ENCODE data around the gene MED22.
A peak's percentile ranks its signal among the peaks of the same experiment; 100 is the strongest.
"Not testable (repeated sequence)": the region's sequence is repeated elsewhere in the genome, so short reads cannot be mapped to it uniquely, and the experiment has no call there.

Gene MED22

GRCh38 chr9:133354766-133355165, 6.8 kb upstream of the MED22 start:
- DNase-seq: no peak

GRCh38 chr9:133353548-133353947, 5.6 kb upstream of the MED22 start:
- DNase-seq: no peak

DNA sequence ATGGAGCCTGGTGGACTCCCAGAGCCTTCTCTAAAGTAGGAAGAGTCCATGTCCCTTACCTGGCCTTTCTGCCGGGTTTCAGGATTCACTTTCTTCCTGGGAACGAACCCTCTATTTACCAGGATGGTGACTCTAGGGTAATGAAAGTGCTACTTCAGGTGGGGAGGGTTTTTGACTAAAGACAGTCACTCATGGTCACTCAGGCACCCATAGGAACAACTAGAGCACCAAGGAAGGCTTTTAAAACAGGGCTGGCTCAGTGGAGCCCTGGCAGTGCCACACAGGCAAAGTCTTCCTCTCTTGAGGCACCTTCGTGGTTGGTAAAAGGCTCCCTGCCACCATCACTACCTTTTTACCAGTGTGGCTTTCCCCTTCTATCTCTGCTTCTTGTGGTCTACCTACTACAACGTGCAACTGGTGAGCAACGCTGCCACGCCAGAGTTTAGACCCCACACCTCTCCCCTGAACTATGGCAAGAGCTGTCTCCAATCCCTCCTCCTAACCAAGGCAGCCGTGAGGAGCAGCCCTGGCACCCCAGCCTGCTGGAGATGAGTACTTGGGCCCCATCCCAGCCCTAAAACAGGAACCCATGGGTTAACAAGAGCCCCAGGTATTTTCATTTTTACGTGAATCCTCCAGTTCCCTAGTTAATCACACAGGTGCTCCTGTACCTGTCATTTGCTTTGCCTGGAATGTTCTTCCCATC, 4.9 kb upstream of the MED22 start:
- no peak for DNase-seq

GRCh38 chr9:133351908-133352634, 4.1 kb upstream of the MED22 start:
- DNase-seq: no peak

DNA sequence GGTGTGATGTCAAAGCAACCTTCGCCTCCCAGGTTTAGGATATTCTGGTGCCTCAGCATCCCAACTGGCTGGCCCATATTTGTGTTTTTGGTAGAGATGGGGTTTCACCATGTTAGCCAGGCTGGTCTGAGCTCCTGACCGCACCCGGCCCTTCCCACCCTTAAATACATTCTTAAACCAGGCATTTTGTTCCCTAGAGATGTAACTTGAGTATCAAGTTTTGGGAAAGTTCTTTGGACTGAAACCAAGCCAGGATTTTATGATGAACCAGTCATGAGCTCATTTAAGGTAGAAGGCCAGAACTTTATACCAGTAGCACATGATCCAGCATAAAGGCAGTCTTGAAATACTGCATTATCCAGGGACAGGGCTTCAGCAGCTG, 3.6 kb upstream of the MED22 start:
- DNase-seq: no peak

GRCh38 chr9:133349965-133350616, 2.2 kb upstream of the MED22 start:
- no peak for DNase-seq

DNA sequence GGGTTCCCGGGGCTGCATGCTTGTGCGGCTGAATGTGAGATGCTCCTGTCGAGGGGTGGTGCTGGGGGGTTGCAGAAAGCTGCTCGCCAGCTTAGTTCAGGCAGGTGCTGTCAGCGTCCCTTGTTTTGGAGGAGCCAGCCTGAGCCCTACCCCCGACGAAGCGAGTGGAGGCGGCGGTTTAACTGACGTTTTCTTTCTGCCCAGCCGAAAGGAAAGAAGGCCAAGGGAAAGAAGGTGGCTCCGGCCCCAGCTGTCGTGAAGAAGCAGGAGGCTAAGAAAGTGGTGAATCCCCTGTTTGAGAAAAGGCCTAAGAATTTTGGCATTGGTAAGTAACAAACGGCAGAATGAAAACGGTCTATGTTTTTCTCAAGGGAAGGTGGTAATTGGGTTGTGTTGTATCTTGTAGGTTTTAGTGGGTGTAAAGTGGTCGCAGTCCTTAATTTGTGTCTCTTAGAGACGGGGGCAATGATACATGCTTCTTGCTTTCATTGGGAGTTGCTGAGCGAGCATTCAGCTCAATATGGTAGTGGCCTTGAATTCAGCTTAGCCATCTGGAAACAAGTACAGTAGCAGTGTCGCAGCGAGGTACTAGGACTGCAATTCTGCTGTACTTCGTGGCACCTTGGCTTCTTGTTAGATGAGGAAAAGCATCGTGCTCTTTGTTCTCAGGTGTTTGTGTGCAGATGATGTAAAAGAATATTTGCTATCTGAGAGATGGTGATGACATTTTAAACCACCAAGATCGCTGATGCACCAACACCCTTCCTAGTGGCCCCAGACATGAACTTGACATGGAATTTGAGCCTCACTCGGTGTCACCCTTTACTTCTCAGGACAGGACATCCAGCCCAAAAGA, 1.0 kb upstream of the MED22 start:
- DNase-seq: no peak

DNA sequence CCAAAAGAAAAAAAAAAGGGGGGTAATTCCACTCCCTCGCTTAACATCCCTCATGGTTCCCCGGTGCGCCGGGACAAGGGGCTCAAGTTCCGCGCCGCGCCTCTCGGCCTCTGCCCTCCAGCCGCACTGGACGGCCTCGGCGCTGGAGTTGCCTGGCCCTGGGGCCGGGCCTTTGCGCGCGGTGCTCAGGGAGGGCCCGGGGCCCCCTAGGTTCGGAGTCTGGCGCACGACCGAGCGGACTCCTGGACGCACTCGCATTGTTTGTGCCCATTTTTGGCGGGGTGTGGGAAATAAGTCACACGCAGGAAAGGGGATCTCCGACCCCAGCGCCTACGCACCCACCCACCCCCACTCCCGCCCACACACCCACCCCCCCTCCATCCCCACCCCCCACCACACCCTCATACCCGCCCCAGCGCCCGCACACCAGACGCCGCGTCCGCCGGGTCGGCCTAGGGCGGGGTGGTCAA, 381 bp downstream of the MED22 start:
- peak; percentile 6 for DNase-seq

DNA sequence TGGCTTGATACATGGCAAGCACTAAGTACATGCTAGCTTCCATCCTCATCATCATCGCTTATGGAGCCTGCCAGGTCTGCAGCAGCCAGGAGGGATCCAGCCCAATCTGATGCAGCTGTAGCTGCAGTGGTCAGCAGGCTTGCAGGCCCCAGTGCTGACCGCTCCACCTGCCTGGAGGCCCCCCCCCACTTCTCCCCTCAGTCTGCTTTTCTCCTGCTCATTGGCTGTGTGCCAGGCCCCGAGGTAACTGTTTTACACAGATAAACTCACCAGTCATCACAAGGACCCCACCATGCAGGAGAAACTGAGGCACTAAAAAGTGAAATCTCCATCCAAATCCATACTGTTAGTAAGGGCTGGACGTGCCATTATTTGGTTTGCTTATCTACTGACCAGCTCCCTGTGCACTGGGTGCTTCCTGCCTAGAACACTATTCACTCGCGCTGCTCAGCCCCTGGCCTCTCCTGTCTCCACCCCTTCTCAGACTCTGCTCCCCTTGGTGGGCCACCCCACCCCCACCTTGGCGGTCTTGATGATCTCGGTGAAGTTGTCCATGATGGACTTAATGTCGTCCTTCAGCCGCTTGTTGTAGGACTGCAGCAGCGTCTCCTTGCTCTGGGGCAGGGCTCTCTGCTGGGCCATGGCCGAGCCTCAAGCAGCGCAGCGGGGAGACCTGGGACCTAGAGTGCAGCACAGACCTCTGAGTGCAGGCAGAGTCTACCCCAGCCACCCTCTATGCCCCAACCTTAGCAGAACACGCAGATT, 1.7 kb downstream of the MED22 start:
- no peak for DNase-seq

DNA sequence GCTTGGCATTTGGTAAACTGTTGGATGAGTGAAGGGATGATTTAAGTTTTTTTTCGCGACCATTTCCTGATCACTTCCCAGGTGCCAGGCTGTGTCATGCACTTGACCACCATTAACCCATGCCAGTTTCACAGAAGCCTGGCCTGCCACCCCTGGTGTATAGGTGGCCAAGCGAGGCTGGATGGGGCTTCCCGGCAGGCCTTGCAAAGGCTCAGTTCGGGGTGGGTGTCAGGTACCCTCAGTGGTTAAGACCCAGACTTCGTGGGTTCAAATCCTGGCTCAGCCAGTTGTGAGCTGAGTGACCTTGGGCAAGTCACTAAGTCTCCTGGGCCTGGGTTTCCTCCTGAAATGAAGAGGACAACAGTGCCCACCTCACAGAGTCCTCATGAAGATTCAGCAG, 2.3 kb downstream of the MED22 start:
- DNase-seq: no peak

GRCh38 chr9:133344979-133345378, 3.0 kb downstream of the MED22 start:
- DNase-seq: no peak

DNA sequence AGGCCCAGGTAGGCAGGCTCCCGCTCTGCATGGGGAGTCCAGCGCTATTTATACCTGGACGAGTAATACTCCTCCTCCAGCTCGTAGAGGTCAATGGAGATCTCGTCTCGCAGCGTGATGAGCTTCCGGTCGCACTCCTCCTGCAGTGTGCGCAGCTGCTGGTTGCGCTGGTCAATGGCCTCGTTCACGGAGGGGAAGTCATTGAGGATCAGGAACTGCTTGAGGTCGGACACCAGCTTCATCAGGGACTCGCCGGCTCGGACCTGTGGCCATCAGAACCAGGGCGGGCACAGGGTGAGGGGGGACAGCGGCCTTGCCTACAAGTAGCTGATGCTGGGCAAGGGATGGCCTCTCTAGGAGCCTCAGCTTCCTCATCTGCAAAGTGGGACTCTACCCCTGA, 3.9 kb downstream of the MED22 start:
- DNase-seq: no peak

GRCh38 chr9:133342570-133342969, 5.4 kb downstream of the MED22 start:
- no peak for DNase-seq

GRCh38 chr9:133342069-133342406, 5.9 kb downstream of the MED22 start:
- no peak for DNase-seq

GRCh38 chr9:133341369-133342068, 6.4 kb downstream of the MED22 start:
- no peak for DNase-seq

GRCh38 chr9:133340916-133341315, 7.0 kb downstream of the MED22 start:
- no peak for DNase-seq

DNA sequence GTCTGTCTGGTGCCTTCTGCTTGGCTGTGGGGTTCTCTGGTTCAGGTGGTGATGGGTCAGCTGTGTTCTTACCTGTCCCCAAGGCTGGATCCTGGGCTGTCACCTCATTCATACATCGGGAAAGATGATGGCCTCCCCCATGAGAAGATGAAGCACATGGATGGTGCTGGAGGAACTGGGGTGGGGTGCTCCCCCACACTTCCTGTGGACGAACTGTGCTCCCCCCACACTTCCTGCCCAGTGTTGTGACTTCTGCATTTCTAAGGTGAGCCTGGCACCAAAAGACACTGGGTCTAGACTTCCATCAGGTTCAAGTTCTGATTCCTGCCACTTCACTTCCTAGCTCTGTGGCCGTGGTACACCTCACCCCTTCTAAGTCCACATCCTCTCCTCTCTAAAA, 7.7 kb downstream of the MED22 start:
- DNase-seq: no peak

GRCh38 chr9:133339641-133340040, 8.3 kb downstream of the MED22 start:
- DNase-seq: no peak

GRCh38 chr9:133335924-133336811, 11.8 kb downstream of the MED22 start, which contains the start of gene SURF6:
SURF6 (minus strand) TSS chr9:133336188; CDS start chr9:133336132, 56 bp downstream.
- DNase-seq: peak; percentile 83

GRCh38 chr9:133334888-133335287, 13.0 kb downstream of the MED22 start:
- not testable (repeated sequence) for DNase-seq

DNA sequence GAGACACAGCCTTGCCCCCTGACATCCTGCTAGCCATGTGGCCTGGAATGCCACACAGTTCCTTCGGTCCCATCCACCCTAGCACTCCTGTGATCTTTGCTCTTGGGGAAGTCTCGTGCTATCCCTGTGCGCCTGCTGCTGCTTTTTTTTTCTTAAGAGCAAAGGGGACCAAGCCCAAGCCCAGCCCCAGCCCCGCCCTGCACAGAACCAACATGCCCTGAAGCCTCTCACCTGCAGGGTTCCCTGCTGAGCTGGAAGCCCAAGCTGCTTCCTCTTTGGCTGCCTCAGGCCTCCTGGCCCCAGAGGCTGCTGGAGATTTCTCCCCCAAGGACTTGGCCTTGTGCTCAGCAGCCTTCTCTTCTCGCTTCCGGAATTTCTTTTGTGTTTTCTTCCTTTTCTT, 13.8 kb downstream of the MED22 start:
- no peak for DNase-seq

All from NCI-H748 treated with DMSO at 0.1 percent for 48 hours (cell line).